Adrenal gland (tissue), 12 donors: Measurements from ENCODE around the gene KCNAB1. TPM values are rescaled to one million over a fixed set of nuclear protein-coding genes. Genes with fewer than 3 reads are reported as not detected.

Experiments used
- DNase-seq, 7 donors: peaks; one replicate each; pipeline ENCODE4 v3.0.0-alpha.2; 2019 to 2020
- H3K27ac ChIP-seq, 5 donors: fragments of 200-600 bp; sonication (generic) in 4 of 5; 1 replicate in 3 of 5; 2 replicates in 2 of 5; pipeline versions ENCODE4 v1.5.1 to v1.8.0; 2016 to 2020; ENCODE audit warnings: mild to moderate bottlenecking in 1 of 5
- H3K27me3 ChIP-seq: fragments of 200-600 bp; 2 replicates; pipeline ENCODE4 v1.8.0; 2021
- H3K36me3 ChIP-seq, 2 donors: fragments of 200-600 bp; replicated peaks in 1 of 2; 1 replicate in 1 of 2; 2 replicates in 1 of 2; pipeline versions ENCODE4 v1.5.1 to v1.8.0; 2018 to 2022
- H3K4me1 ChIP-seq, 2 donors: fragments of 200-600 bp; replicated peaks in 1 of 2; 1 replicate in 1 of 2; 2 replicates in 1 of 2; pipeline versions ENCODE4 v1.5.1 to v1.8.0; 2018 to 2021
- H3K4me3 ChIP-seq, 4 donors: fragments of 200-600 bp; sonication (generic) in 3 of 4; one replicate each; pipeline ENCODE4 v1.5.1; 2016 to 2018
- H3K9me3 ChIP-seq, 3 donors: fragments of 200-600 bp; sonication (generic) in 1 of 3; replicated peaks in 1 of 3; 1 replicate in 2 of 3; 2 replicates in 1 of 3; pipeline versions ENCODE4 v1.5.1 to v1.8.0; 2016 to 2021
- CTCF ChIP-seq, 6 experiments: fragments of 450-650 bp in 4 of 6; fragments of 200-600 bp in 2 of 6; sonication (generic) in 1 of 6; IDR thresholded peaks; 1 replicate in 5 of 6; 2 replicates in 1 of 6; pipeline versions ENCODE4 v1.5.1 to v1.8.0; 2016 to 2021; ENCODE audit warnings: antibody characterized with exemption in 6 of 6, mild to moderate bottlenecking in 2 of 6, moderate library complexity in 1 of 6
- POLR2A ChIP-seq, 2 donors: fragments of 450-650 bp; IDR thresholded peaks; one replicate each; pipeline ENCODE4 v1.6.1; 2017; ENCODE audit warnings: antibody characterized with exemption in 2 of 2, mild to moderate bottlenecking in 2 of 2, moderate library complexity in 1 of 2
- WGBS, 4 donors: extraction: QIAGEN DNeasy Blood & Tissue Kit in 2 of 4; methylation state at CpG; one replicate each; pipeline versions ENCODE4 v1.1.5 to v1.1.7; 2013 to 2017; 5-methylcytosine and 5-hydroxymethylcytosine counted together
- intact Hi-C, 2 donors: fragments of 100-400 bp; cut with DNase I; formaldehyde crosslinking; loops; one replicate each; pipeline versions ENCODE4 v1.14.1 to v1.15.0; 2022 to 2023
- polyA plus RNA-seq, 3 donors: library from polyadenylated mRNA; stranded (reverse); fragments of 200-250 nt in 2 of 3; fragments of 350-450 nt in 1 of 3; fragmentation: Illumina TruSeq in 1 of 3; extraction: RNeasy Lipid Tissue Mini Kit (QIAGEN cat#74804) in 1 of 3; gene quantifications; one replicate each; pipeline ENCODE4 v1.2.3, GENCODE V29; 2013 to 2014
- total RNA-seq, 9 donors: library from RNA; depleted of rRNA in 4 of 9; stranded (reverse); fragments of >200 nt in 4 of 9; fragments of 120-200 nt in 1 of 9; fragmentation: NEBNext Ultra II Directional in 1 of 9; extraction: Animal tissue kit (Norgen Biotek cat#: 25700) in 1 of 9; gene quantifications; one replicate each; pipeline versions ENCODE4 v1.1.0 to v1.2.4, GENCODE V29; 2013 to 2023
- donor health status: healthy with polysubstance abuse.
- donor health status: Bipolar disorder and iron deficiency.
- donor health status: DM: yes; HTN: yes; CAD: no.
- donor health status: DM: no; HTN: no; CAD: no.
- donor health status: DM: no; HTN: no; CAD: no.
- donor health status: DM: yes; HTN: yes; CAD: no.

KCNAB1 gene
- total and polyA plus RNA-seq, 12 donors, result 0.36 to 5.0 (median 1.5) TPM

GRCh38 chr3:156532730-156533129 is 412.4 kb downstream of the KCNAB1 start:
- TF ChIP-seq POLR2A (IDR thresholded peaks at IDR 0.05), result no peak
- TF ChIP-seq CTCF (IDR thresholded peaks at IDR 0.05), result no peak
- Histone ChIP-seq H3K4me1 (peaks cover 10 to 18% of the 10 kb centered on the region in 2 donors), H3K27me3 (no peaks in the 10 kb centered on the region), H3K36me3 (no peaks in the 10 kb centered on the region), H3K4me3 (no peak overlapping the region), H3K27ac (peak overlapping the region in 3 of 5 donors; percentile 22 to 80 (median 69)), H3K9me3 (no peaks in the 10 kb centered on the region)
- peak in 1 of 7 donors; percentile 34 for DNase-seq
- 39 to 47% (median 43%) methylated on average over 3 of the region's 3 CpGs for WGBS, 4 donors
- intact Hi-C loops, result no loop called here

DNA sequence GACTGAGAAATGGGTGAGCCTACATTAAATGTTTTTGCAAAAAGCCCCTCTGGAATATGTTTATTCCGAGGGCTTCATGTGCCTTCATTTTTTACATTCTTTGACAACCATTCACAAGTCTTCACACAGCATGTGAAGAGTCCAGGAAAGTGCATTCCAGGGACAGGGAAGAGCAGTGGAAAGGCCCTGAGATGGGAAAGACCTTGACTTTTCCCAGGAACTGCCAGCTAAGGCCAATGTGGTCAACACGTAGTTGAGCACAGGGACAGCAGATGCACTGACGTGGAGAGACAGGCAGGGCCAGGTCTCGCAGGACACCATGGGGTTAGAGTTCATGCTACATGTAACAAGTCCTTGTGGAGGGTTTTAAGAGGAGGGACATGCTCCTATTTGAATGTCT is 412.8 kb downstream of the KCNAB1 start:
- Histone ChIP-seq H3K9me3 (no peaks in the 10 kb centered on the region), H3K36me3 (no peaks in the 10 kb centered on the region), H3K4me1 (peaks cover 10 to 18% of the 10 kb centered on the region in 2 donors), H3K27ac (peak overlapping the region in 3 of 5 donors; percentile 22 to 80 (median 69)), H3K27me3 (no peaks in the 10 kb centered on the region), H3K4me3 (no peak overlapping the region)
- intact Hi-C loops, result no loop called here
- DNase-seq, result peak in 4 of 7 donors; percentile 28 to 47 (median 43)
- WGBS, 4 donors, result 48 to 57% (median 53%) methylated on average over 4 of the region's 4 CpGs
- TF ChIP-seq CTCF (IDR thresholded peaks at IDR 0.05) (no peak), POLR2A (IDR thresholded peaks at IDR 0.05) (no peak)

DNA sequence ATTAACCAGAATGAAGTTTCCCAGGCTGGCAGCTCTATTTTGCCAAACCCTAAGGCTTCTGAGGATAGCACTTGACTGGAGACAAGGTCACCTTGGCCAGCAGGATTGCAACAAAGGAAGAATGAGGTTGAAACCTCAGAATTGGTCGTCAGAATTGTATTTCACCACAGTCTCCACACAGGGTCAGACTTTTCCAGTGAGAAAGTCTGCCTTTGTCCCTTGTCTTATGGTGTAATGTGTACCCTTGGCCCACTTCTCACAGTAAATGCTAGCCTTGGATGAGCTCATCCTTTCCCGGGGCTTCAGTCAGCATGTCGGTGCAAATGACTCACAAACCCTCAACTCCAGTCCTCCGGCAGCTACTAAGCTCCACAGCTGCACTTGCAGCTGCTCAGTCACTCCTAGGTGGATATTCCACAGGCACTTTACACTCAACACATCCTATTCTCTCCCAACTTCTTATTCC is 414.8 kb downstream of the KCNAB1 start:
- peak overlapping the region; percentile 10 to 82 (median 70) for H3K27ac ChIP-seq
- H3K4me3 ChIP-seq, result no peak overlapping the region
- H3K4me1 ChIP-seq, result peaks cover 10 to 18% of the 10 kb centered on the region in 2 donors
- H3K36me3 ChIP-seq, result no peaks in the 10 kb centered on the region
- TF ChIP-seq CTCF (IDR thresholded peaks at IDR 0.05) (peak in 5 of 6 experiments; percentile 21 to 48 (median 39)), POLR2A (IDR thresholded peaks at IDR 0.05) (peak in 1 of 2 donors; percentile 70)
- no peaks in the 10 kb centered on the region for H3K9me3 ChIP-seq
- 13 to 29% (median 18%) methylated on average over 3 to 4 of the region's 4 CpGs for WGBS, 4 donors
- DNase-seq, result peak; percentile 82 to 95 (median 94)
- intact Hi-C loops, result no loop called here
- H3K27me3 ChIP-seq, result no peaks in the 10 kb centered on the region

GRCh38 chr3:156535798-156536197 is 415.4 kb downstream of the KCNAB1 start:
- TF ChIP-seq POLR2A (IDR thresholded peaks at IDR 0.05) (no peak), CTCF (IDR thresholded peaks at IDR 0.05) (no peak)
- Histone ChIP-seq H3K9me3 (no peaks in the 10 kb centered on the region), H3K4me1 (peaks cover 10 to 18% of the 10 kb centered on the region in 2 donors), H3K27me3 (no peaks in the 10 kb centered on the region), H3K27ac (peak overlapping the region; percentile 10 to 82 (median 70)), H3K36me3 (no peaks in the 10 kb centered on the region), H3K4me3 (no peak overlapping the region)
- WGBS, 4 donors, result 91 to 98% (median 95%) methylated on average over 2 of the region's 2 CpGs
- DNase-seq, result no peak
- intact Hi-C loops, result no loop called here
